HepG2 (cell line): ENCODE measurements around the gene SEBOX. TPM values are rescaled to one million over a fixed set of nuclear protein-coding genes. Genes with fewer than 3 reads are reported as not detected.

Source experiments
- HOXA9 ChIP-seq: sonication (generic); formaldehyde crosslinking; IDR thresholded peaks from 2 replicates; pipeline ENCODE4 v1.8.1; 2022; ENCODE audit warnings: missing genetic modification reagents, mild to moderate bottlenecking, moderate library complexity, borderline replicate concordance
- ISX ChIP-seq: sonication (generic); formaldehyde crosslinking; conservative IDR thresholded peaks from 2 replicates; pipeline ENCODE4 v1.5.0; 2020; ENCODE audit warnings: missing genetic modification reagents
- KDM1A ChIP-seq: IDR thresholded peaks from 2 replicates; pipeline ENCODE4 v1.6.1; 2016; ENCODE audit warnings: missing compliant biosample characterization
- MAFF ChIP-seq: IDR thresholded peaks from 2 replicates; pipeline ENCODE4 v1.6.1; 2011; ENCODE audit warnings: low read depth, low read length, improper control_type of control experiment
- MIER2 ChIP-seq: IDR thresholded peaks from 2 replicates; pipeline ENCODE4 v1.6.1; 2016; ENCODE audit warnings: missing biosample characterization, missing genetic modification reagents
- PHB2 ChIP-seq: fragments of 450-650 bp; IDR thresholded peaks from 2 replicates; pipeline ENCODE4 v1.6.1; 2018; ENCODE audit not compliant: partially characterized antibody
- RFX1 ChIP-seq: fragments of 450-650 bp; IDR thresholded peaks from 2 replicates; pipeline ENCODE4 v1.6.1; 2017
- RFXAP ChIP-seq: sonication (generic); formaldehyde crosslinking; IDR thresholded peaks from 2 replicates; pipeline ENCODE4 v1.4.0; 2020; ENCODE audit warnings: missing genetic modification reagents, borderline replicate concordance
- TCF7L2 ChIP-seq: IDR thresholded peaks from 2 replicates; pipeline ENCODE4 v1.6.1; 2011; ENCODE audit warnings: mild to moderate bottlenecking, low read depth, low read length, moderate library complexity
- ZNF235 ChIP-seq: sonication (generic); formaldehyde crosslinking; IDR thresholded peaks from 2 replicates; pipeline ENCODE4 v1.8.1; 2023; ENCODE audit warnings: mild to moderate bottlenecking, missing genetic modification reagents, borderline replicate concordance
- ZNF550 ChIP-seq: sonication (generic); formaldehyde crosslinking; IDR thresholded peaks from 2 replicates; pipeline ENCODE4 v1.4.0; 2020; ENCODE audit warnings: mild to moderate bottlenecking, missing genetic modification reagents, borderline replicate concordance
- ZNF574 ChIP-seq: sonication (generic); formaldehyde crosslinking; IDR thresholded peaks from 2 replicates; pipeline ENCODE4 v1.4.0; 2020; ENCODE audit warnings: missing genetic modification reagents
- ZNF597 ChIP-seq: sonication (generic); formaldehyde crosslinking; IDR thresholded peaks from 2 replicates; pipeline ENCODE4 v1.5.0; 2020; ENCODE audit warnings: missing genetic modification reagents
- ZNF616 ChIP-seq: sonication (generic); formaldehyde crosslinking; IDR thresholded peaks from 2 replicates; pipeline ENCODE4 v1.5.0; 2020; ENCODE audit warnings: low read depth, mild to moderate bottlenecking, missing genetic modification reagents
- ZNF7 ChIP-seq: IDR thresholded peaks from 2 replicates; pipeline ENCODE4 v1.6.1; 2016; ENCODE audit warnings: missing biosample characterization, missing genetic modification reagents
- polyA plus RNA-seq, 8 experiments: library from polyadenylated mRNA; depleted of rRNA in 3 of 8; stranded (reverse) in 7 of 8; unstranded in 1 of 8; fragments of >200 nt; fragmentation: Illumina TruSeq in 4 of 8; extraction: Trizol in 4 of 8; gene quantifications; 2 replicates each; pipeline versions ENCODE4 v1.2.1 to v1.2.3, GENCODE V29; 2011 to 2016; ENCODE audit warnings: low read depth in 4 of 8, missing spikeins in 1 of 8, mixed read lengths in 1 of 8; ENCODE audit not compliant: insufficient read depth in 1 of 8
- total RNA-seq, 5 experiments: library from RNA; depleted of rRNA; stranded (reverse); fragments of >200 nt; fragmentation: Illumina TruSeq; extraction: Trizol; gene quantifications; 2 replicates each; pipeline ENCODE4 v1.2.3, GENCODE V29; 2016; ENCODE audit warnings: low read depth in 1 of 5
- TF ChIP-seq, protein P1 (sequence below): sonication (generic); formaldehyde crosslinking; conservative IDR thresholded peaks from 2 replicates; pipeline ENCODE4 v1.4.0; 2020; ENCODE audit warnings: mild to moderate bottlenecking, missing genetic modification reagents, moderate library complexity
- TF ChIP-seq, protein P2 (sequence below): sonication (generic); formaldehyde crosslinking; IDR thresholded peaks from 2 replicates; pipeline ENCODE4 v1.9.0; 2021; ENCODE audit warnings: missing genetic modification reagents, borderline replicate concordance
- TF ChIP-seq, protein P3 (sequence below): sonication (generic); formaldehyde crosslinking; IDR thresholded peaks from 2 replicates; pipeline ENCODE4 v1.4.0; 2020; ENCODE audit warnings: missing genetic modification reagents, low read depth, mild to moderate bottlenecking, borderline replicate concordance
- TF ChIP-seq, protein P4 (sequence below): sonication (generic); formaldehyde crosslinking; IDR thresholded peaks from 2 replicates; pipeline ENCODE4 v1.4.0; 2020; ENCODE audit warnings: missing genetic modification reagents

The SEBOX gene
- total and polyA plus RNA-seq, 2 of the 13 experiments (the other 11 are each of a cell fraction or from before 2014, with no cell fraction given) = not detected

DNA sequence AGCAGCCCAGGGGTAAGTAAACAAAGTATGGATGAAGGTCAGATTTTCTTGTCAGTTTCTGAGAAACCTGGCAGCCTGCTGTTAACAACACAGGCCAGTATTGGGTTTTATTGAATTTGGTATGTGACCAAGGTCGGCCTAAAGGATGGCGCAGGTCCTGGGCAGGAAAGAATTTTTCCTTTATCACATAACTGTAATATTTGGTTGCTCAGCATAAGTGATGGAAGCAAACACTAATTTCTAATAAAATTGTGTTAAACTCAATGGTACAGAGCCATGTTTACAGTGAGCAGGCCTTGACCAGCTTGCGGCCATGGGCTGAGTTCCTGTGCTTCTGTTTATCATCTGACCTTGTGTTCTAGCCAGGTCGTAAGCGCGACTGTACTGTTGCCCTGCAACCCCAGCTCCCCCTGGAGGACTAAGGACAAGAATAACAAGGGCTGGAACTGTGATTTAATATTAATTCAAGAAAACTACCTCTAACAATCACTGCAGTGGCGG lies 18.2 kb downstream of the SEBOX start (continued):
- TF ChIP-seq ZNF235 (CRISPR knock-in tag) = no peak
- TF ChIP-seq ZNF7 (CRISPR knock-in tag) = no peak
- TF ChIP-seq, protein P1, sequence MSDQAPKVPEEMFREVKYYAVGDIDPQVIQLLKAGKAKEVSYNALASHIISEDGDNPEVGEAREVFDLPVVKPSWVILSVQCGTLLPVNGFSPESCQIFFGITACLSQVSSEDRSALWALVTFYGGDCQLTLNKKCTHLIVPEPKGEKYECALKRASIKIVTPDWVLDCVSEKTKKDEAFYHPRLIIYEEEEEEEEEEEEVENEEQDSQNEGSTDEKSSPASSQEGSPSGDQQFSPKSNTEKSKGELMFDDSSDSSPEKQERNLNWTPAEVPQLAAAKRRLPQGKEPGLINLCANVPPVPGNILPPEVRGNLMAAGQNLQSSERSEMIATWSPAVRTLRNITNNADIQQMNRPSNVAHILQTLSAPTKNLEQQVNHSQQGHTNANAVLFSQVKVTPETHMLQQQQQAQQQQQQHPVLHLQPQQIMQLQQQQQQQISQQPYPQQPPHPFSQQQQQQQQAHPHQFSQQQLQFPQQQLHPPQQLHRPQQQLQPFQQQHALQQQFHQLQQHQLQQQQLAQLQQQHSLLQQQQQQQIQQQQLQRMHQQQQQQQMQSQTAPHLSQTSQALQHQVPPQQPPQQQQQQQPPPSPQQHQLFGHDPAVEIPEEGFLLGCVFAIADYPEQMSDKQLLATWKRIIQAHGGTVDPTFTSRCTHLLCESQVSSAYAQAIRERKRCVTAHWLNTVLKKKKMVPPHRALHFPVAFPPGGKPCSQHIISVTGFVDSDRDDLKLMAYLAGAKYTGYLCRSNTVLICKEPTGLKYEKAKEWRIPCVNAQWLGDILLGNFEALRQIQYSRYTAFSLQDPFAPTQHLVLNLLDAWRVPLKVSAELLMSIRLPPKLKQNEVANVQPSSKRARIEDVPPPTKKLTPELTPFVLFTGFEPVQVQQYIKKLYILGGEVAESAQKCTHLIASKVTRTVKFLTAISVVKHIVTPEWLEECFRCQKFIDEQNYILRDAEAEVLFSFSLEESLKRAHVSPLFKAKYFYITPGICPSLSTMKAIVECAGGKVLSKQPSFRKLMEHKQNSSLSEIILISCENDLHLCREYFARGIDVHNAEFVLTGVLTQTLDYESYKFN = peak; percentile 79
- TF ChIP-seq HOXA9 (CRISPR knock-in tag) = no peak
- TF ChIP-seq MIER2 (CRISPR knock-in tag) = peak; percentile 36; the same call in 1 of the 2 replicates
- TF ChIP-seq ZNF574 = peak; percentile 56
- no peak for TF ChIP-seq KDM1A (CRISPR knock-in tag)
- TF ChIP-seq RFXAP (CRISPR knock-in tag) = no peak
- TF ChIP-seq, protein P2, sequence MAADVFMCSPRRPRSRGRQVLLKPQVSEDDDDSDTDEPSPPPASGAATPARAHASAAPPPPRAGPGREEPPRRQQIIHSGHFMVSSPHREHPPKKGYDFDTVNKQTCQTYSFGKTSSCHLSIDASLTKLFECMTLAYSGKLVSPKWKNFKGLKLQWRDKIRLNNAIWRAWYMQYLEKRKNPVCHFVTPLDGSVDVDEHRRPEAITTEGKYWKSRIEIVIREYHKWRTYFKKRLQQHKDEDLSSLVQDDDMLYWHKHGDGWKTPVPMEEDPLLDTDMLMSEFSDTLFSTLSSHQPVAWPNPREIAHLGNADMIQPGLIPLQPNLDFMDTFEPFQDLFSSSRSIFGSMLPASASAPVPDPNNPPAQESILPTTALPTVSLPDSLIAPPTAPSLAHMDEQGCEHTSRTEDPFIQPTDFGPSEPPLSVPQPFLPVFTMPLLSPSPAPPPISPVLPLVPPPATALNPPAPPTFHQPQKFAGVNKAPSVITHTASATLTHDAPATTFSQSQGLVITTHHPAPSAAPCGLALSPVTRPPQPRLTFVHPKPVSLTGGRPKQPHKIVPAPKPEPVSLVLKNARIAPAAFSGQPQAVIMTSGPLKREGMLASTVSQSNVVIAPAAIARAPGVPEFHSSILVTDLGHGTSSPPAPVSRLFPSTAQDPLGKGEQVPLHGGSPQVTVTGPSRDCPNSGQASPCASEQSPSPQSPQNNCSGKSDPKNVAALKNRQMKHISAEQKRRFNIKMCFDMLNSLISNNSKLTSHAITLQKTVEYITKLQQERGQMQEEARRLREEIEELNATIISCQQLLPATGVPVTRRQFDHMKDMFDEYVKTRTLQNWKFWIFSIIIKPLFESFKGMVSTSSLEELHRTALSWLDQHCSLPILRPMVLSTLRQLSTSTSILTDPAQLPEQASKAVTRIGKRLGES (CRISPR knock-in tag) = no peak
- no peak for TF ChIP-seq RFX1
- no peak for TF ChIP-seq ISX (CRISPR knock-in tag)
- no peak for TF ChIP-seq PHB2
- no peak for TF ChIP-seq ZNF550 (CRISPR knock-in tag)
- TF ChIP-seq, protein P3, sequence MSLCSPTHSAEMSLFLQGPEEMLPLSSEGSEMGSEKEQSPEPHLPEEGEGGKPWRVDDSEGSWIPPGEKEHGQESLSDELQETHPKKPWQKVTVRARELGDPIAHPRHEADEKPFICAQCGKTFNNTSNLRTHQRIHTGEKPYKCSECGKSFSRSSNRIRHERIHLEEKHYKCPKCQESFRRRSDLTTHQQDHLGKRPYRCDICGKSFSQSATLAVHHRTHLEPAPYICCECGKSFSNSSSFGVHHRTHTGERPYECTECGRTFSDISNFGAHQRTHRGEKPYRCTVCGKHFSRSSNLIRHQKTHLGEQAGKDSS (CRISPR knock-in tag) = peak; percentile 34; the same call in 1 of the 2 replicates
- TF ChIP-seq ZNF597 = no peak
- no peak for TF ChIP-seq MAFF
- TF ChIP-seq, protein P4, sequence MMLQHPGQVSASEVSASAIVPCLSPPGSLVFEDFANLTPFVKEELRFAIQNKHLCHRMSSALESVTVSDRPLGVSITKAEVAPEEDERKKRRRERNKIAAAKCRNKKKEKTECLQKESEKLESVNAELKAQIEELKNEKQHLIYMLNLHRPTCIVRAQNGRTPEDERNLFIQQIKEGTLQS (CRISPR knock-in tag) = no peak
- no peak for TF ChIP-seq ZNF616 (CRISPR knock-in tag)
- TF ChIP-seq TCF7L2 = no peak
